HepG2 (cell line): Measurements from ENCODE around the gene ZNF431. TPM values are rescaled to one million over a fixed set of nuclear protein-coding genes. Genes with fewer than 3 reads are reported as not detected.

Source experiments
- BRD4 ChIP-seq: sonication (generic); formaldehyde crosslinking; IDR thresholded peaks from 2 replicates; pipeline ENCODE4 v1.4.0; 2020; ENCODE audit warnings: missing genetic modification reagents
- CHD4 ChIP-seq: fragments of 200-600 bp; sonication (generic); IDR thresholded peaks from 2 replicates; pipeline ENCODE4 v1.7.0; 2017; ENCODE audit warnings: mild to moderate bottlenecking, low read length, borderline replicate concordance
- GATA4 ChIP-seq: sonication (generic); IDR thresholded peaks from 2 replicates; pipeline ENCODE4 v1.6.1; 2016; ENCODE audit warnings: antibody characterized with exemption, low read depth, borderline replicate concordance
- NCOA5 ChIP-seq: sonication (generic); formaldehyde crosslinking; IDR thresholded peaks from 2 replicates; pipeline ENCODE4 v1.4.0; 2020; ENCODE audit warnings: missing genetic modification reagents
- PHF8 ChIP-seq: sonication (generic); formaldehyde crosslinking; IDR thresholded peaks from 2 replicates; pipeline ENCODE4 v1.5.0; 2020; ENCODE audit warnings: missing genetic modification reagents
- RERE ChIP-seq: IDR thresholded peaks from 2 replicates; pipeline ENCODE4 v1.6.1; 2016; ENCODE audit warnings: low read depth, missing genetic modification reagents, missing compliant biosample characterization
- ZEB1 ChIP-seq: IDR thresholded peaks from 2 replicates; pipeline ENCODE4 v1.6.1; 2012; ENCODE audit warnings: mild to moderate bottlenecking, low read depth, inconsistent platforms; ENCODE audit not compliant: insufficient replicate concordance
- ZNF549 ChIP-seq: sonication (generic); formaldehyde crosslinking; IDR thresholded peaks from 2 replicates; pipeline ENCODE4 v1.5.0; 2020; ENCODE audit warnings: missing genetic modification reagents
- ZNF564 ChIP-seq: sonication (generic); formaldehyde crosslinking; IDR thresholded peaks from 2 replicates; pipeline ENCODE4 v1.8.1; 2023; ENCODE audit warnings: mild to moderate bottlenecking, missing genetic modification reagents
- polyA plus RNA-seq, 8 experiments: library from polyadenylated mRNA; depleted of rRNA in 3 of 8; stranded (reverse) in 7 of 8; unstranded in 1 of 8; fragments of >200 nt; fragmentation: Illumina TruSeq in 4 of 8; extraction: Trizol in 4 of 8; gene quantifications; 2 replicates each; pipeline versions ENCODE4 v1.2.1 to v1.2.3, GENCODE V29; 2011 to 2016; ENCODE audit warnings: low read depth in 4 of 8, missing spikeins in 1 of 8, mixed read lengths in 1 of 8; ENCODE audit not compliant: insufficient read depth in 1 of 8
- total RNA-seq, 5 experiments: library from RNA; depleted of rRNA; stranded (reverse); fragments of >200 nt; fragmentation: Illumina TruSeq; extraction: Trizol; gene quantifications; 2 replicates each; pipeline ENCODE4 v1.2.3, GENCODE V29; 2016; ENCODE audit warnings: low read depth in 1 of 5
- TF ChIP-seq, protein P1 (sequence below): IDR thresholded peaks from 2 replicates; pipeline ENCODE4 v1.4.0; 2020; ENCODE audit warnings: mild to moderate bottlenecking, missing genetic modification reagents
- TF ChIP-seq, protein P2 (sequence below): sonication (generic); formaldehyde crosslinking; IDR thresholded peaks from 2 replicates; pipeline ENCODE4 v1.4.0; 2020; ENCODE audit warnings: missing genetic modification reagents
- TF ChIP-seq, protein P3 (sequence below): sonication (generic); formaldehyde crosslinking; IDR thresholded peaks from 2 replicates; pipeline ENCODE4 v1.4.0; 2020; ENCODE audit warnings: low read depth, mild to moderate bottlenecking, missing genetic modification reagents
- TF ChIP-seq, protein P4 (sequence below): sonication (generic); formaldehyde crosslinking; IDR thresholded peaks from 2 replicates; pipeline ENCODE4 v1.8.1; 2023; ENCODE audit warnings: mild to moderate bottlenecking, missing genetic modification reagents
- TF ChIP-seq, protein P5 (sequence below): sonication (generic); formaldehyde crosslinking; IDR thresholded peaks from 2 replicates; pipeline ENCODE4 v1.5.0; 2020; ENCODE audit warnings: missing genetic modification reagents

The ZNF431 gene
- total and polyA plus RNA-seq, 2 of the 13 experiments (the other 11 are each of a cell fraction or from before 2014, with no cell fraction given), result 4.4 to 11.8 TPM

- TF ChIP-seq, protein P1, sequence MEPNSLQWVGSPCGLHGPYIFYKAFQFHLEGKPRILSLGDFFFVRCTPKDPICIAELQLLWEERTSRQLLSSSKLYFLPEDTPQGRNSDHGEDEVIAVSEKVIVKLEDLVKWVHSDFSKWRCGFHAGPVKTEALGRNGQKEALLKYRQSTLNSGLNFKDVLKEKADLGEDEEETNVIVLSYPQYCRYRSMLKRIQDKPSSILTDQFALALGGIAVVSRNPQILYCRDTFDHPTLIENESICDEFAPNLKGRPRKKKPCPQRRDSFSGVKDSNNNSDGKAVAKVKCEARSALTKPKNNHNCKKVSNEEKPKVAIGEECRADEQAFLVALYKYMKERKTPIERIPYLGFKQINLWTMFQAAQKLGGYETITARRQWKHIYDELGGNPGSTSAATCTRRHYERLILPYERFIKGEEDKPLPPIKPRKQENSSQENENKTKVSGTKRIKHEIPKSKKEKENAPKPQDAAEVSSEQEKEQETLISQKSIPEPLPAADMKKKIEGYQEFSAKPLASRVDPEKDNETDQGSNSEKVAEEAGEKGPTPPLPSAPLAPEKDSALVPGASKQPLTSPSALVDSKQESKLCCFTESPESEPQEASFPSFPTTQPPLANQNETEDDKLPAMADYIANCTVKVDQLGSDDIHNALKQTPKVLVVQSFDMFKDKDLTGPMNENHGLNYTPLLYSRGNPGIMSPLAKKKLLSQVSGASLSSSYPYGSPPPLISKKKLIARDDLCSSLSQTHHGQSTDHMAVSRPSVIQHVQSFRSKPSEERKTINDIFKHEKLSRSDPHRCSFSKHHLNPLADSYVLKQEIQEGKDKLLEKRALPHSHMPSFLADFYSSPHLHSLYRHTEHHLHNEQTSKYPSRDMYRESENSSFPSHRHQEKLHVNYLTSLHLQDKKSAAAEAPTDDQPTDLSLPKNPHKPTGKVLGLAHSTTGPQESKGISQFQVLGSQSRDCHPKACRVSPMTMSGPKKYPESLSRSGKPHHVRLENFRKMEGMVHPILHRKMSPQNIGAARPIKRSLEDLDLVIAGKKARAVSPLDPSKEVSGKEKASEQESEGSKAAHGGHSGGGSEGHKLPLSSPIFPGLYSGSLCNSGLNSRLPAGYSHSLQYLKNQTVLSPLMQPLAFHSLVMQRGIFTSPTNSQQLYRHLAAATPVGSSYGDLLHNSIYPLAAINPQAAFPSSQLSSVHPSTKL, result no peak
- TF ChIP-seq, protein P2, sequence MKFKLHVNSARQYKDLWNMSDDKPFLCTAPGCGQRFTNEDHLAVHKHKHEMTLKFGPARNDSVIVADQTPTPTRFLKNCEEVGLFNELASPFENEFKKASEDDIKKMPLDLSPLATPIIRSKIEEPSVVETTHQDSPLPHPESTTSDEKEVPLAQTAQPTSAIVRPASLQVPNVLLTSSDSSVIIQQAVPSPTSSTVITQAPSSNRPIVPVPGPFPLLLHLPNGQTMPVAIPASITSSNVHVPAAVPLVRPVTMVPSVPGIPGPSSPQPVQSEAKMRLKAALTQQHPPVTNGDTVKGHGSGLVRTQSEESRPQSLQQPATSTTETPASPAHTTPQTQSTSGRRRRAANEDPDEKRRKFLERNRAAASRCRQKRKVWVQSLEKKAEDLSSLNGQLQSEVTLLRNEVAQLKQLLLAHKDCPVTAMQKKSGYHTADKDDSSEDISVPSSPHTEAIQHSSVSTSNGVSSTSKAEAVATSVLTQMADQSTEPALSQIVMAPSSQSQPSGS, result no peak
- TF ChIP-seq, protein P3, sequence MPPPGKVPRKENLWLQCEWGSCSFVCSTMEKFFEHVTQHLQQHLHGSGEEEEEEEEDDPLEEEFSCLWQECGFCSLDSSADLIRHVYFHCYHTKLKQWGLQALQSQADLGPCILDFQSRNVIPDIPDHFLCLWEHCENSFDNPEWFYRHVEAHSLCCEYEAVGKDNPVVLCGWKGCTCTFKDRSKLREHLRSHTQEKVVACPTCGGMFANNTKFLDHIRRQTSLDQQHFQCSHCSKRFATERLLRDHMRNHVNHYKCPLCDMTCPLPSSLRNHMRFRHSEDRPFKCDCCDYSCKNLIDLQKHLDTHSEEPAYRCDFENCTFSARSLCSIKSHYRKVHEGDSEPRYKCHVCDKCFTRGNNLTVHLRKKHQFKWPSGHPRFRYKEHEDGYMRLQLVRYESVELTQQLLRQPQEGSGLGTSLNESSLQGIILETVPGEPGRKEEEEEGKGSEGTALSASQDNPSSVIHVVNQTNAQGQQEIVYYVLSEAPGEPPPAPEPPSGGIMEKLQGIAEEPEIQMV, result peak; percentile 73; the same call in 1 of the 2 replicates
- TF ChIP-seq BRD4, result peak; percentile 49; the same call in 1 of the 2 replicates
- TF ChIP-seq ZNF564 (CRISPR knock-in tag), result no peak
- TF ChIP-seq, protein P4, sequence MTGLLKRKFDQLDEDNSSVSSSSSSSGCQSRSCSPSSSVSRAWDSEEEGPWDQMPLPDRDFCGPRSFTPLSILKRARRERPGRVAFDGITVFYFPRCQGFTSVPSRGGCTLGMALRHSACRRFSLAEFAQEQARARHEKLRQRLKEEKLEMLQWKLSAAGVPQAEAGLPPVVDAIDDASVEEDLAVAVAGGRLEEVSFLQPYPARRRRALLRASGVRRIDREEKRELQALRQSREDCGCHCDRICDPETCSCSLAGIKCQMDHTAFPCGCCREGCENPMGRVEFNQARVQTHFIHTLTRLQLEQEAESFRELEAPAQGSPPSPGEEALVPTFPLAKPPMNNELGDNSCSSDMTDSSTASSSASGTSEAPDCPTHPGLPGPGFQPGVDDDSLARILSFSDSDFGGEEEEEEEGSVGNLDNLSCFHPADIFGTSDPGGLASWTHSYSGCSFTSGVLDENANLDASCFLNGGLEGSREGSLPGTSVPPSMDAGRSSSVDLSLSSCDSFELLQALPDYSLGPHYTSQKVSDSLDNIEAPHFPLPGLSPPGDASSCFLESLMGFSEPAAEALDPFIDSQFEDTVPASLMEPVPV (CRISPR knock-in tag), result no peak
- TF ChIP-seq CHD4, result no peak
- TF ChIP-seq ZEB1, result no peak
- TF ChIP-seq, protein P5, sequence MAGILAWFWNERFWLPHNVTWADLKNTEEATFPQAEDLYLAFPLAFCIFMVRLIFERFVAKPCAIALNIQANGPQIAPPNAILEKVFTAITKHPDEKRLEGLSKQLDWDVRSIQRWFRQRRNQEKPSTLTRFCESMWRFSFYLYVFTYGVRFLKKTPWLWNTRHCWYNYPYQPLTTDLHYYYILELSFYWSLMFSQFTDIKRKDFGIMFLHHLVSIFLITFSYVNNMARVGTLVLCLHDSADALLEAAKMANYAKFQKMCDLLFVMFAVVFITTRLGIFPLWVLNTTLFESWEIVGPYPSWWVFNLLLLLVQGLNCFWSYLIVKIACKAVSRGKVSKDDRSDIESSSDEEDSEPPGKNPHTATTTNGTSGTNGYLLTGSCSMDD (CRISPR knock-in tag), result no peak
- TF ChIP-seq GATA4, result no peak
- TF ChIP-seq NCOA5 (CRISPR knock-in tag), result no peak
- peak; percentile 87 for TF ChIP-seq PHF8 (CRISPR knock-in tag)
- no peak for TF ChIP-seq ZNF549 (CRISPR knock-in tag)
- TF ChIP-seq RERE (CRISPR knock-in tag), result no peak
Observed at GRCh38 chr19:21141787-21142464, at the start of gene ZNF431 (continued).
